Measurements from ENCODE around the gene TTLL4. TPM values are rescaled to one million over a fixed set of nuclear protein-coding genes. Genes with fewer than 3 reads are reported as not detected.

Gene TTLL4
- total and polyA plus RNA-seq, 2 experiments from 2014 or later = 53.5 to 77.8 TPM

DNA sequence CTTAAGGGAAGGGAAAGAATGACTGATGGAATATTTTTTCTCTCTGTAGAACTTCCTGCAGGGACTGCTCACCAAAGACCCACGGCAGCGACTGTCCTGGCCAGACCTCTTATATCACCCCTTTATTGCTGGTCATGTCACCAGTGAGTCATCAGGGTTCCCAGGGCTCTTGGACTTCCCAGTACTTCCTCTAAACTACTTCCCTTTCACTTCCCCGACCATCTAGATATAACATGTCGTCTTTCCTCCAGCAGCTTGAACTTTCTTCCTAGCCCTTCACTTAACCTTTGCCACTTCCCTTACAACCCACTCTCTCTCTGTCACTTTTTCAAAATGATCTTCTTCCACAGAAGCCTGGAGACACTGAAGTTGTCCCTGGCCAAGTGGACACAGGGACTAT, 31.5 kb upstream of the TTLL4 start:
- Histone ChIP-seq H3K27ac (ENCODE audit: low read depth) (no peak overlapping the region), H3K79me2 (replicated peaks; ENCODE audit: insufficient read depth) (no peaks in the 10 kb centered on the region), H3F3A (replicated peaks; ENCODE audit: low read depth) (no peaks in the 10 kb centered on the region), H2AFZ (no peak overlapping the region), H3K4me1 (ENCODE audit: insufficient read depth) (no peaks in the 10 kb centered on the region), H3K9me2 (ENCODE audit: insufficient read depth) (no peaks in the 10 kb centered on the region), H3K27me3 (ENCODE audit: insufficient read depth) (no peaks in the 10 kb centered on the region), H4K20me1 (replicated peaks; ENCODE audit: insufficient read depth) (no peaks in the 10 kb centered on the region), H3K4me3 (no peak overlapping the region), H3K4me2 (no peak overlapping the region), H3K36me3 (ENCODE audit: insufficient read depth) (peaks cover 19% of the 10 kb centered on the region; the same call in 1 of the 2 replicates)
- TF ChIP-seq, protein P1, sequence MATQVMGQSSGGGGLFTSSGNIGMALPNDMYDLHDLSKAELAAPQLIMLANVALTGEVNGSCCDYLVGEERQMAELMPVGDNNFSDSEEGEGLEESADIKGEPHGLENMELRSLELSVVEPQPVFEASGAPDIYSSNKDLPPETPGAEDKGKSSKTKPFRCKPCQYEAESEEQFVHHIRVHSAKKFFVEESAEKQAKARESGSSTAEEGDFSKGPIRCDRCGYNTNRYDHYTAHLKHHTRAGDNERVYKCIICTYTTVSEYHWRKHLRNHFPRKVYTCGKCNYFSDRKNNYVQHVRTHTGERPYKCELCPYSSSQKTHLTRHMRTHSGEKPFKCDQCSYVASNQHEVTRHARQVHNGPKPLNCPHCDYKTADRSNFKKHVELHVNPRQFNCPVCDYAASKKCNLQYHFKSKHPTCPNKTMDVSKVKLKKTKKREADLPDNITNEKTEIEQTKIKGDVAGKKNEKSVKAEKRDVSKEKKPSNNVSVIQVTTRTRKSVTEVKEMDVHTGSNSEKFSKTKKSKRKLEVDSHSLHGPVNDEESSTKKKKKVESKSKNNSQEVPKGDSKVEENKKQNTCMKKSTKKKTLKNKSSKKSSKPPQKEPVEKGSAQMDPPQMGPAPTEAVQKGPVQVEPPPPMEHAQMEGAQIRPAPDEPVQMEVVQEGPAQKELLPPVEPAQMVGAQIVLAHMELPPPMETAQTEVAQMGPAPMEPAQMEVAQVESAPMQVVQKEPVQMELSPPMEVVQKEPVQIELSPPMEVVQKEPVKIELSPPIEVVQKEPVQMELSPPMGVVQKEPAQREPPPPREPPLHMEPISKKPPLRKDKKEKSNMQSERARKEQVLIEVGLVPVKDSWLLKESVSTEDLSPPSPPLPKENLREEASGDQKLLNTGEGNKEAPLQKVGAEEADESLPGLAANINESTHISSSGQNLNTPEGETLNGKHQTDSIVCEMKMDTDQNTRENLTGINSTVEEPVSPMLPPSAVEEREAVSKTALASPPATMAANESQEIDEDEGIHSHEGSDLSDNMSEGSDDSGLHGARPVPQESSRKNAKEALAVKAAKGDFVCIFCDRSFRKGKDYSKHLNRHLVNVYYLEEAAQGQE (IDR thresholded peaks at IDR 0.05; ENCODE audit: unreplicated experiment) = no peak
- TF ChIP-seq, protein P2, sequence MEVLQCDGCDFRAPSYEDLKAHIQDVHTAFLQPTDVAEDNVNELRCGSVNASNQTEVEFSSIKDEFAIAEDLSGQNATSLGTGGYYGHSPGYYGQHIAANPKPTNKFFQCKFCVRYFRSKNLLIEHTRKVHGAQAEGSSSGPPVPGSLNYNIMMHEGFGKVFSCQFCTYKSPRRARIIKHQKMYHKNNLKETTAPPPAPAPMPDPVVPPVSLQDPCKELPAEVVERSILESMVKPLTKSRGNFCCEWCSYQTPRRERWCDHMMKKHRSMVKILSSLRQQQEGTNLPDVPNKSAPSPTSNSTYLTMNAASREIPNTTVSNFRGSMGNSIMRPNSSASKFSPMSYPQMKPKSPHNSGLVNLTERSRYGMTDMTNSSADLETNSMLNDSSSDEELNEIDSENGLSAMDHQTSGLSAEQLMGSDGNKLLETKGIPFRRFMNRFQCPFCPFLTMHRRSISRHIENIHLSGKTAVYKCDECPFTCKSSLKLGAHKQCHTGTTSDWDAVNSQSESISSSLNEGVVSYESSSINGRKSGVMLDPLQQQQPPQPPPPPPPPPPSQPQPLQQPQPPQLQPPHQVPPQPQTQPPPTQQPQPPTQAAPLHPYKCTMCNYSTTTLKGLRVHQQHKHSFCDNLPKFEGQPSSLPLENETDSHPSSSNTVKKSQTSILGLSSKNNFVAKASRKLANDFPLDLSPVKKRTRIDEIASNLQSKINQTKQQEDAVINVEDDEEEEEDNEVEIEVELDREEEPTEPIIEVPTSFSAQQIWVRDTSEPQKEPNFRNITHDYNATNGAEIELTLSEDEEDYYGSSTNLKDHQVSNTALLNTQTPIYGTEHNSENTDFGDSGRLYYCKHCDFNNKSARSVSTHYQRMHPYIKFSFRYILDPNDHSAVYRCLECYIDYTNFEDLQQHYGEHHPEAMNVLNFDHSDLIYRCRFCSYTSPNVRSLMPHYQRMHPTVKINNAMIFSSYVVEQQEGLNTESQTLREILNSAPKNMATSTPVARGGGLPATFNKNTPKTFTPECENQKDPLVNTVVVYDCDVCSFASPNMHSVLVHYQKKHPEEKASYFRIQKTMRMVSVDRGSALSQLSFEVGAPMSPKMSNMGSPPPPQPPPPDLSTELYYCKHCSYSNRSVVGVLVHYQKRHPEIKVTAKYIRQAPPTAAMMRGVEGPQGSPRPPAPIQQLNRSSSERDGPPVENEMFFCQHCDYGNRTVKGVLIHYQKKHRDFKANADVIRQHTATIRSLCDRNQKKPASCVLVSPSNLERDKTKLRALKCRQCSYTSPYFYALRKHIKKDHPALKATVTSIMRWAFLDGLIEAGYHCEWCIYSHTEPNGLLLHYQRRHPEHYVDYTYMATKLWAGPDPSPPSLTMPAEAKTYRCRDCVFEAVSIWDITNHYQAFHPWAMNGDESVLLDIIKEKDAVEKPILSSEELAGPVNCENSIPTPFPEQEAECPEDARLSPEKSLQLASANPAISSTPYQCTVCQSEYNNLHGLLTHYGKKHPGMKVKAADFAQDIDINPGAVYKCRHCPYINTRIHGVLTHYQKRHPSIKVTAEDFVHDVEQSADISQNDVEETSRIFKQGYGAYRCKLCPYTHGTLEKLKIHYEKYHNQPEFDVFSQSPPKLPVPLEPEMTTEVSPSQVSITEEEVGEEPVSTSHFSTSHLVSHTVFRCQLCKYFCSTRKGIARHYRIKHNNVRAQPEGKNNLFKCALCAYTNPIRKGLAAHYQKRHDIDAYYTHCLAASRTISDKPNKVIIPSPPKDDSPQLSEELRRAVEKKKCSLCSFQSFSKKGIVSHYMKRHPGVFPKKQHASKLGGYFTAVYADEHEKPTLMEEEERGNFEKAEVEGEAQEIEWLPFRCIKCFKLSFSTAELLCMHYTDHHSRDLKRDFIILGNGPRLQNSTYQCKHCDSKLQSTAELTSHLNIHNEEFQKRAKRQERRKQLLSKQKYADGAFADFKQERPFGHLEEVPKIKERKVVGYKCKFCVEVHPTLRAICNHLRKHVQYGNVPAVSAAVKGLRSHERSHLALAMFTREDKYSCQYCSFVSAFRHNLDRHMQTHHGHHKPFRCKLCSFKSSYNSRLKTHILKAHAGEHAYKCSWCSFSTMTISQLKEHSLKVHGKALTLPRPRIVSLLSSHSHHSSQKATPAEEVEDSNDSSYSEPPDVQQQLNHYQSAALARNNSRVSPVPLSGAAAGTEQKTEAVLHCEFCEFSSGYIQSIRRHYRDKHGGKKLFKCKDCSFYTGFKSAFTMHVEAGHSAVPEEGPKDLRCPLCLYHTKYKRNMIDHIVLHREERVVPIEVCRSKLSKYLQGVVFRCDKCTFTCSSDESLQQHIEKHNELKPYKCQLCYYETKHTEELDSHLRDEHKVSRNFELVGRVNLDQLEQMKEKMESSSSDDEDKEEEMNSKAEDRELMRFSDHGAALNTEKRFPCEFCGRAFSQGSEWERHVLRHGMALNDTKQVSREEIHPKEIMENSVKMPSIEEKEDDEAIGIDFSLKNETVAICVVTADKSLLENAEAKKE (CRISPR knock-in tag; IDR thresholded peaks at IDR 0.05) = no peak
- Mint-ChIP-seq H3K4me1 (no peaks in the 10 kb centered on the region), H3K27me3 (ENCODE audit: insufficient read depth, low read depth, poor library complexity) (no peaks in the 10 kb centered on the region), H3K27ac (no peak overlapping the region), H3K36me3 (ENCODE audit: low read depth) (peaks cover 36% of the 10 kb centered on the region), H3K9me3 (no peaks in the 10 kb centered on the region), H3K4me3 (no peak overlapping the region)
- no peak for DNase-seq (ENCODE audit: low spot score)
- ATAC-seq = no peak

Measured in GM23338 (cell line).